HL-60 (cell line): ENCODE results near the gene ZNF107.

Experiments
- POLR2AphosphoS5 ChIP-seq: IDR thresholded peaks from 2 replicates; pipeline ENCODE4 v1.6.1; 2012; ENCODE audit warnings: low read depth
- SPI1 ChIP-seq: IDR thresholded peaks from 2 replicates; pipeline ENCODE4 v1.6.1; 2012; ENCODE audit warnings: low read depth, mild to moderate bottlenecking, borderline replicate concordance
- TF ChIP-seq, protein P1 (sequence below): IDR thresholded peaks from one replicate; pipeline ENCODE4 v1.5.1; 2011; ENCODE audit warnings: low read length, control low read depth, inconsistent platforms; ENCODE audit not compliant: insufficient read depth
- TF ChIP-seq, protein P2 (sequence below): IDR thresholded peaks from 2 replicates; pipeline ENCODE4 v1.6.1; 2012; ENCODE audit warnings: low read depth; ENCODE audit not compliant: insufficient replicate concordance

DNA sequence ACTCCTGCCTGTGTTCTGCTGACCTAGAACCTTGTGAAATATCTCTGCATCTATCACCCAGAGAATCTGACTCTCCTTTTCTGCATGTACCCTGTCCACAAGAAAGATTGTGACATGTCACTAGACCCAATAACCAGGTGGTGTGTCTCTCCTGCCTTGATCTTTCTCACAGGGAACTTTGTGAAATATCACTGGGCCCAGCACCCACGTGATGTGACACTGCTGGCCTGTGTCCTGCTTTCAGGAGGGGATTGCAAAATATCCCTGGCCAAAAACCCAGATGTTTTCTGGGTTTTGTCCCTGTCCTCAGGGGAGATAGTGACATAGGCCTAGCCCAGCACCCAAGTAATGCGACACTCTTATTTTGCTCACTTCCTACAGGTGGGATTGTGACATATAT, 10.1 kb upstream of the ZNF107 start:
- TF ChIP-seq, protein P1, sequence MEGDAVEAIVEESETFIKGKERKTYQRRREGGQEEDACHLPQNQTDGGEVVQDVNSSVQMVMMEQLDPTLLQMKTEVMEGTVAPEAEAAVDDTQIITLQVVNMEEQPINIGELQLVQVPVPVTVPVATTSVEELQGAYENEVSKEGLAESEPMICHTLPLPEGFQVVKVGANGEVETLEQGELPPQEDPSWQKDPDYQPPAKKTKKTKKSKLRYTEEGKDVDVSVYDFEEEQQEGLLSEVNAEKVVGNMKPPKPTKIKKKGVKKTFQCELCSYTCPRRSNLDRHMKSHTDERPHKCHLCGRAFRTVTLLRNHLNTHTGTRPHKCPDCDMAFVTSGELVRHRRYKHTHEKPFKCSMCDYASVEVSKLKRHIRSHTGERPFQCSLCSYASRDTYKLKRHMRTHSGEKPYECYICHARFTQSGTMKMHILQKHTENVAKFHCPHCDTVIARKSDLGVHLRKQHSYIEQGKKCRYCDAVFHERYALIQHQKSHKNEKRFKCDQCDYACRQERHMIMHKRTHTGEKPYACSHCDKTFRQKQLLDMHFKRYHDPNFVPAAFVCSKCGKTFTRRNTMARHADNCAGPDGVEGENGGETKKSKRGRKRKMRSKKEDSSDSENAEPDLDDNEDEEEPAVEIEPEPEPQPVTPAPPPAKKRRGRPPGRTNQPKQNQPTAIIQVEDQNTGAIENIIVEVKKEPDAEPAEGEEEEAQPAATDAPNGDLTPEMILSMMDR = no peak
- TF ChIP-seq POLR2AphosphoS5 = no peak
- TF ChIP-seq, protein P2, sequence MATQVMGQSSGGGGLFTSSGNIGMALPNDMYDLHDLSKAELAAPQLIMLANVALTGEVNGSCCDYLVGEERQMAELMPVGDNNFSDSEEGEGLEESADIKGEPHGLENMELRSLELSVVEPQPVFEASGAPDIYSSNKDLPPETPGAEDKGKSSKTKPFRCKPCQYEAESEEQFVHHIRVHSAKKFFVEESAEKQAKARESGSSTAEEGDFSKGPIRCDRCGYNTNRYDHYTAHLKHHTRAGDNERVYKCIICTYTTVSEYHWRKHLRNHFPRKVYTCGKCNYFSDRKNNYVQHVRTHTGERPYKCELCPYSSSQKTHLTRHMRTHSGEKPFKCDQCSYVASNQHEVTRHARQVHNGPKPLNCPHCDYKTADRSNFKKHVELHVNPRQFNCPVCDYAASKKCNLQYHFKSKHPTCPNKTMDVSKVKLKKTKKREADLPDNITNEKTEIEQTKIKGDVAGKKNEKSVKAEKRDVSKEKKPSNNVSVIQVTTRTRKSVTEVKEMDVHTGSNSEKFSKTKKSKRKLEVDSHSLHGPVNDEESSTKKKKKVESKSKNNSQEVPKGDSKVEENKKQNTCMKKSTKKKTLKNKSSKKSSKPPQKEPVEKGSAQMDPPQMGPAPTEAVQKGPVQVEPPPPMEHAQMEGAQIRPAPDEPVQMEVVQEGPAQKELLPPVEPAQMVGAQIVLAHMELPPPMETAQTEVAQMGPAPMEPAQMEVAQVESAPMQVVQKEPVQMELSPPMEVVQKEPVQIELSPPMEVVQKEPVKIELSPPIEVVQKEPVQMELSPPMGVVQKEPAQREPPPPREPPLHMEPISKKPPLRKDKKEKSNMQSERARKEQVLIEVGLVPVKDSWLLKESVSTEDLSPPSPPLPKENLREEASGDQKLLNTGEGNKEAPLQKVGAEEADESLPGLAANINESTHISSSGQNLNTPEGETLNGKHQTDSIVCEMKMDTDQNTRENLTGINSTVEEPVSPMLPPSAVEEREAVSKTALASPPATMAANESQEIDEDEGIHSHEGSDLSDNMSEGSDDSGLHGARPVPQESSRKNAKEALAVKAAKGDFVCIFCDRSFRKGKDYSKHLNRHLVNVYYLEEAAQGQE = no peak
- TF ChIP-seq SPI1 = no peak
